ENCODE results near the gene FMN1.

Gene FMN1

GRCh38 chr15:32799936-32800535 is 394.5 kb downstream of the FMN1 start:
- DNase-seq = no peak

GRCh38 chr15:32796856-32797255 is 397.7 kb downstream of the FMN1 start:
- DNase-seq = no peak

- DNase-seq = no peak
Observed at GRCh38 chr15:32794973-32795372, 399.5 kb downstream of the FMN1 start.

- DNase-seq = no peak
Observed at GRCh38 chr15:32792436-32792835, 402.1 kb downstream of the FMN1 start.

- no peak for DNase-seq
Observed at GRCh38 chr15:32790352-32790999, 404.0 kb downstream of the FMN1 start.

GRCh38 chr15:32787949-32788348 is 406.6 kb downstream of the FMN1 start:
- DNase-seq = no peak

- no peak for DNase-seq
Observed at GRCh38 chr15:32786906-32787305, 407.6 kb downstream of the FMN1 start.

- DNase-seq = no peak
Observed at GRCh38 chr15:32784581-32784980, 409.9 kb downstream of the FMN1 start.

- no peak for DNase-seq
Observed at GRCh38 chr15:32781781-32782180, 412.7 kb downstream of the FMN1 start.

GRCh38 chr15:32778391-32779176 is 415.9 kb downstream of the FMN1 start:
- DNase-seq = no peak

- no peak for DNase-seq
Observed at GRCh38 chr15:32775103-32775502, 419.4 kb downstream of the FMN1 start.

- no peak for DNase-seq
Observed at GRCh38 chr15:32774022-32774421, 420.5 kb downstream of the FMN1 start.

- DNase-seq = no peak
Observed at GRCh38 chr15:32767236-32767635, 427.3 kb downstream of the FMN1 start.

- no peak for DNase-seq
Observed at GRCh38 chr15:32766101-32766500, 428.4 kb downstream of the FMN1 start.

- DNase-seq = no peak
Observed at GRCh38 chr15:32765236-32765635, 429.3 kb downstream of the FMN1 start.

- DNase-seq = no peak
Observed at GRCh38 chr15:32763295-32763694, 431.2 kb downstream of the FMN1 start.

- no peak for DNase-seq
Observed at GRCh38 chr15:32757426-32757825, 437.1 kb downstream of the FMN1 start.

GRCh38 chr15:32750979-32751378 is 443.5 kb downstream of the FMN1 start:
- DNase-seq = no peak

- DNase-seq = no peak
Observed at GRCh38 chr15:32747921-32748342, 446.6 kb downstream of the FMN1 start.

- DNase-seq = no peak
Observed at GRCh38 chr15:32746116-32746857, 448.2 kb downstream of the FMN1 start.

- no peak for DNase-seq
Observed at GRCh38 chr15:32743411-32744140, 450.9 kb downstream of the FMN1 start.

GRCh38 chr15:32739522-32740063 is 454.9 kb downstream of the FMN1 start:
- DNase-seq = no peak

Data from hematopoietic multipotent progenitor cell treated with erythropoietin and hydrocortisone succinate and interleukin-3 and kit ligand, for 4 days (in vitro differentiated cells).